Activated naive CD4-positive, alpha-beta T cell treated with anti-CD3 and anti-CD28 coated beads, Interleukin-2, amount 10 ng/mL, durations not matched to agents 7 days and 5 days (primary cell): ENCODE data around the gene SLC25A40.
A peak's percentile ranks its signal among the peaks of the same experiment; 100 is the strongest.
"Not testable (repeated sequence)": the region's sequence is repeated elsewhere in the genome, so short reads cannot be mapped to it uniquely, and the experiment has no call there.

Source experiments
- CTCF ChIA-PET: fragments of 350-600 bp; sonication (Branson Sonifier 250); formaldehyde crosslinking; loops from one replicate; lab custom pipeline; 2021; ENCODE audit warnings: antibody characterized with exemption; lab: Charles Lee
- DNase-seq: peaks from one replicate; pipeline ENCODE4 v3.0.0-alpha.2; 2020
- H3K27ac Mint-ChIP-seq: one replicate; pipeline ENCODE4 v1.8.0; 2021; ENCODE audit warnings: mild to moderate bottlenecking, moderate library complexity, mixed read lengths
- H3K27me3 Mint-ChIP-seq: one replicate; pipeline ENCODE4 v1.8.0; 2021; ENCODE audit warnings: mild to moderate bottlenecking, mixed read lengths
- H3K36me3 Mint-ChIP-seq: one replicate; pipeline ENCODE4 v1.8.0; 2021; ENCODE audit warnings: mixed read lengths
- H3K4me1 Mint-ChIP-seq: one replicate; pipeline ENCODE4 v1.8.0; 2021; ENCODE audit warnings: mixed read lengths
- H3K4me3 Mint-ChIP-seq: one replicate; pipeline ENCODE4 v1.8.0; 2021; ENCODE audit warnings: mild to moderate bottlenecking, moderate library complexity, mixed read lengths
- H3K9me3 Mint-ChIP-seq: one replicate; pipeline ENCODE4 v1.8.0; 2021; ENCODE audit warnings: mixed read lengths

SLC25A40 gene

GRCh38 chr7:87878208-87878735, 2.1 kb upstream of the SLC25A40 start:
- Mint-ChIP-seq H3K27me3 (no peaks in the 10 kb centered on the region), H3K4me1 (peaks cover 63% of the 10 kb centered on the region), H3K9me3 (peaks cover 2% of the 10 kb centered on the region), H3K27ac (no peak overlapping the region), H3K36me3 (peaks cover 39% of the 10 kb centered on the region), H3K4me3 (peak overlapping the region; percentile 77)
- DNase-seq: no peak
- CTCF ChIA-PET: no interaction called here

- CTCF ChIA-PET: no interaction called here
- peak overlapping the region; percentile 99 for H3K27ac Mint-ChIP-seq
- H3K36me3 Mint-ChIP-seq: peaks cover 41% of the 10 kb centered on the region
- no peak for DNase-seq
- peaks cover 5% of the 10 kb centered on the region for H3K9me3 Mint-ChIP-seq
- no peaks in the 10 kb centered on the region for H3K27me3 Mint-ChIP-seq
- H3K4me1 Mint-ChIP-seq: peaks cover 62% of the 10 kb centered on the region
- H3K4me3 Mint-ChIP-seq: peak overlapping the region; percentile 77
Observed at GRCh38 chr7:87877366-87878040, 1.3 kb upstream of the SLC25A40 start.

GRCh38 chr7:87876869-87877234, 692 bp upstream of the SLC25A40 start:
- Mint-ChIP-seq H3K27me3 (no peaks in the 10 kb centered on the region), H3K9me3 (peaks cover 9% of the 10 kb centered on the region), H3K27ac (peak overlapping the region; percentile 99), H3K36me3 (peaks cover 41% of the 10 kb centered on the region), H3K4me1 (peaks cover 59% of the 10 kb centered on the region), H3K4me3 (peak overlapping the region; percentile 77)
- peak; percentile 61 for DNase-seq
- CTCF ChIA-PET: no interaction called here

- CTCF ChIA-PET: no interaction called here
- peak overlapping the region; percentile 72 for H3K27ac Mint-ChIP-seq
- peak overlapping the region; percentile 77 for H3K4me3 Mint-ChIP-seq
- H3K36me3 Mint-ChIP-seq: peaks cover 50% of the 10 kb centered on the region
- peaks cover 20% of the 10 kb centered on the region for H3K9me3 Mint-ChIP-seq
- no peaks in the 10 kb centered on the region for H3K27me3 Mint-ChIP-seq
- DNase-seq: peak; percentile 45
- H3K4me1 Mint-ChIP-seq: peaks cover 52% of the 10 kb centered on the region
Observed at GRCh38 chr7:87875151-87876039, 765 bp downstream of the SLC25A40 start.

GRCh38 chr7:87874066-87874465, 2.1 kb downstream of the SLC25A40 start:
- H3K27ac Mint-ChIP-seq: peak overlapping the region; percentile 66
- H3K27me3 Mint-ChIP-seq: no peaks in the 10 kb centered on the region
- peaks cover 55% of the 10 kb centered on the region for H3K36me3 Mint-ChIP-seq
- H3K9me3 Mint-ChIP-seq: peaks cover 22% of the 10 kb centered on the region
- no peak for DNase-seq
- H3K4me1 Mint-ChIP-seq: peaks cover 41% of the 10 kb centered on the region
- peak overlapping the region; percentile 77 for H3K4me3 Mint-ChIP-seq
- CTCF ChIA-PET: no interaction called here

- Mint-ChIP-seq H3K36me3 (peaks cover 59% of the 10 kb centered on the region), H3K9me3 (peaks cover 23% of the 10 kb centered on the region), H3K4me1 (peaks cover 35% of the 10 kb centered on the region), H3K4me3 (peak overlapping the region; percentile 77)
- H3K27ac Mint-ChIP-seq, H3K27me3 Mint-ChIP-seq, CTCF ChIA-PET, DNase-seq: not testable (repeated sequence)
Observed at GRCh38 chr7:87873328-87873727, 2.8 kb downstream of the SLC25A40 start.

- Mint-ChIP-seq H3K27me3 (no peaks in the 10 kb centered on the region), H3K36me3 (peaks cover 62% of the 10 kb centered on the region), H3K27ac (no peak overlapping the region), H3K4me1 (peaks cover 26% of the 10 kb centered on the region), H3K9me3 (peaks cover 28% of the 10 kb centered on the region), H3K4me3 (no peak overlapping the region)
- CTCF ChIA-PET: interaction anchor here (0.9 to 1.1 kb wide), 2 partner anchors 13 to 14 kb away, joined by 3 read pairs; no protein-coding TSS in a partner anchor
- DNase-seq: no peak
Observed at GRCh38 chr7:87872346-87872745, 3.8 kb downstream of the SLC25A40 start.

GRCh38 chr7:87870471-87870870, 5.7 kb downstream of the SLC25A40 start:
- Mint-ChIP-seq H3K9me3 (peaks cover 42% of the 10 kb centered on the region), H3K27ac (no peak overlapping the region)
- CTCF ChIA-PET: no interaction called here

GRCh38 chr7:87866533-87866932, 9.6 kb downstream of the SLC25A40 start:
- Mint-ChIP-seq H3K36me3 (peaks cover 78% of the 10 kb centered on the region), H3K9me3 (peaks cover 32% of the 10 kb centered on the region)
- H3K4me3 Mint-ChIP-seq, H3K4me1 Mint-ChIP-seq, CTCF ChIA-PET, H3K27me3 Mint-ChIP-seq, DNase-seq, H3K27ac Mint-ChIP-seq: not testable (repeated sequence)

More at GRCh38 chr7:87870471-87870870, 5.7 kb downstream of the SLC25A40 start:
- Mint-ChIP-seq H3K4me3 (no peak overlapping the region), H3K27me3 (no peaks in the 10 kb centered on the region), H3K36me3 (peaks cover 80% of the 10 kb centered on the region), H3K4me1 (peaks cover 26% of the 10 kb centered on the region)
- DNase-seq: no peak

GRCh38 chr7:87866089-87866488, 10.1 kb downstream of the SLC25A40 start:
- Mint-ChIP-seq H3K4me1 (no peaks in the 10 kb centered on the region), H3K27ac (no peak overlapping the region), H3K27me3 (no peaks in the 10 kb centered on the region), H3K36me3 (peaks cover 74% of the 10 kb centered on the region), H3K9me3 (peaks cover 29% of the 10 kb centered on the region), H3K4me3 (no peak overlapping the region)
- CTCF ChIA-PET: no interaction called here
- DNase-seq: no peak

- Mint-ChIP-seq H3K9me3 (no peaks in the 10 kb centered on the region), H3K4me3 (no peak overlapping the region), H3K36me3 (peaks cover 40% of the 10 kb centered on the region), H3K27me3 (no peaks in the 10 kb centered on the region), H3K27ac (no peak overlapping the region), H3K4me1 (peaks cover 4% of the 10 kb centered on the region)
- CTCF ChIA-PET: no interaction called here
- no peak for DNase-seq
Observed at GRCh38 chr7:87858417-87859100, 17.6 kb downstream of the SLC25A40 start.

GRCh38 chr7:87853237-87853864, 22.8 kb downstream of the SLC25A40 start:
- CTCF ChIA-PET: no interaction called here
- peaks cover 45% of the 10 kb centered on the region for H3K36me3 Mint-ChIP-seq
- DNase-seq: no peak
- H3K27ac Mint-ChIP-seq: no peak overlapping the region
- H3K27me3 Mint-ChIP-seq: no peaks in the 10 kb centered on the region
- no peaks in the 10 kb centered on the region for H3K4me1 Mint-ChIP-seq
- H3K9me3 Mint-ChIP-seq: no peaks in the 10 kb centered on the region
- H3K4me3 Mint-ChIP-seq: no peak overlapping the region

GRCh38 chr7:87852306-87852705, 23.9 kb downstream of the SLC25A40 start:
- Mint-ChIP-seq H3K4me3 (no peak overlapping the region), H3K27ac (no peak overlapping the region), H3K36me3 (peaks cover 38% of the 10 kb centered on the region), H3K27me3 (no peaks in the 10 kb centered on the region), H3K9me3 (no peaks in the 10 kb centered on the region), H3K4me1 (no peaks in the 10 kb centered on the region)
- DNase-seq: no peak
- CTCF ChIA-PET: no interaction called here
